Measurements from ENCODE around the gene BCL2L2.

- TF ChIP-seq CTCF (IDR thresholded peaks at IDR 0.05; ENCODE audit: low read depth, low read length, poor library complexity, severe bottlenecking) (no peak), EZH2phosphoT487 (IDR thresholded peaks at IDR 0.05; ENCODE audit: borderline replicate concordance, low read length) (no peak)
Observed at GRCh38 chr14:23358042-23358441, 51.4 kb downstream of the BCL2L2 start.
